ENCODE data around the gene HYAL3.
"Not testable (repeated sequence)": the region's sequence is repeated elsewhere in the genome, so short reads cannot be mapped to it uniquely, and the experiment has no call there.

Gene HYAL3

GRCh38 chr3:50268703-50269451 lies 30.3 kb downstream of the HYAL3 start, which contains the start of gene SEMA3B:
SEMA3B (plus strand) TSS chr3:50269147; CDS start chr3:50269241, 94 bp downstream.
- DNase-seq: no peak

- DNase-seq: no peak
Observed at GRCh38 chr3:50268276-50268675, 30.9 kb downstream of the HYAL3 start.

GRCh38 chr3:50267280-50267913 lies 31.8 kb downstream of the HYAL3 start:
- no peak for DNase-seq

GRCh38 chr3:50266836-50267235 lies 32.4 kb downstream of the HYAL3 start:
- DNase-seq: no peak

- no peak for DNase-seq
Observed at GRCh38 chr3:50266017-50266416, 33.2 kb downstream of the HYAL3 start.

- no peak for DNase-seq
Observed at GRCh38 chr3:50265571-50265970, 33.6 kb downstream of the HYAL3 start.

- no peak for DNase-seq
Observed at GRCh38 chr3:50264964-50265485, 34.2 kb downstream of the HYAL3 start.

GRCh38 chr3:50264383-50264963 lies 34.7 kb downstream of the HYAL3 start:
- no peak for DNase-seq

- no peak for DNase-seq
Observed at GRCh38 chr3:50263478-50264382, 35.5 kb downstream of the HYAL3 start.

GRCh38 chr3:50262778-50263177 lies 36.4 kb downstream of the HYAL3 start:
- DNase-seq: no peak

- DNase-seq: not testable (repeated sequence)
Observed at GRCh38 chr3:50262200-50262599, 37.0 kb downstream of the HYAL3 start.

GRCh38 chr3:50261505-50261904 lies 37.7 kb downstream of the HYAL3 start:
- no peak for DNase-seq

GRCh38 chr3:50260942-50261441 lies 38.2 kb downstream of the HYAL3 start:
- DNase-seq: no peak

GRCh38 chr3:50260027-50260941 lies 38.9 kb downstream of the HYAL3 start:
- DNase-seq: no peak

- DNase-seq: no peak
Observed at GRCh38 chr3:50259432-50260026, 39.7 kb downstream of the HYAL3 start.

GRCh38 chr3:50258979-50259378 lies 40.2 kb downstream of the HYAL3 start:
- DNase-seq: no peak

- DNase-seq: no peak
Observed at GRCh38 chr3:50258029-50258680, 41.0 kb downstream of the HYAL3 start.

- DNase-seq: no peak
Observed at GRCh38 chr3:50256978-50257890, 42.0 kb downstream of the HYAL3 start.

- DNase-seq: no peak
Observed at GRCh38 chr3:50255251-50255615, 44.0 kb downstream of the HYAL3 start.
